GM18951 (cell line): ENCODE measurements around the gene RAB17.
"Not testable (repeated sequence)": the region's sequence is repeated elsewhere in the genome, so short reads cannot be mapped to it uniquely, and the experiment has no call there.

Experiments
- POLR2A ChIP-seq: IDR thresholded peaks from 4 replicates; pipeline ENCODE4 v1.6.1; 2011; ENCODE audit warnings: mild to moderate bottlenecking; ENCODE audit not compliant: insufficient read length, insufficient read depth; ENCODE audit errors: extremely low read depth
- in situ Hi-C: fragments of 300-500 bp; cut with MboI; formaldehyde crosslinking; loops from one replicate; pipeline ENCODE4 v1.12.0; 2022; ENCODE audit warnings: low sequenced_read_pairs, mixed read lengths, inconsistent platforms; ENCODE audit not compliant: unreplicated experiment

RAB17 gene

GRCh38 chr2:237616373-237616733, 25.8 kb upstream of the RAB17 start:
- TF ChIP-seq POLR2A: no peak
- in situ Hi-C loops: no loop called here

GRCh38 chr2:237615631-237616249, 25.2 kb upstream of the RAB17 start:
- no peak for TF ChIP-seq POLR2A
- in situ Hi-C loops: no loop called here

GRCh38 chr2:237614151-237614720, 23.7 kb upstream of the RAB17 start:
- in situ Hi-C loops: no loop called here
- TF ChIP-seq POLR2A: no peak

- in situ Hi-C loops: no loop called here
- no peak for TF ChIP-seq POLR2A
These were observed 23.1 kb upstream of the RAB17 start for GRCh38 chr2:237613679-237614078.

GRCh38 chr2:237612527-237613357, 22.2 kb upstream of the RAB17 start:
- in situ Hi-C loops: no loop called here
- no peak for TF ChIP-seq POLR2A

- in situ Hi-C loops: not testable (repeated sequence)
These were observed 16.0 kb upstream of the RAB17 start for GRCh38 chr2:237606522-237606921.

- no peak for TF ChIP-seq POLR2A
These were observed 14.4 kb upstream of the RAB17 start for GRCh38 chr2:237604960-237605359.

GRCh38 chr2:237604391-237604790, 13.9 kb upstream of the RAB17 start:
- in situ Hi-C loops: no loop called here
- TF ChIP-seq POLR2A: no peak

More at GRCh38 chr2:237604960-237605359, 14.4 kb upstream of the RAB17 start:
- in situ Hi-C loops: no loop called here

GRCh38 chr2:237603718-237604362, 13.3 kb upstream of the RAB17 start:
- in situ Hi-C loops: no loop called here
- TF ChIP-seq POLR2A: no peak

- no peak for TF ChIP-seq POLR2A
- in situ Hi-C loops: no loop called here
These were observed 12.6 kb upstream of the RAB17 start for GRCh38 chr2:237603049-237603717.

- no peak for TF ChIP-seq POLR2A
- in situ Hi-C loops: no loop called here
These were observed 11.9 kb upstream of the RAB17 start for GRCh38 chr2:237602409-237602808.

- TF ChIP-seq POLR2A: no peak
- in situ Hi-C loops: no loop called here
These were observed 11.1 kb upstream of the RAB17 start for GRCh38 chr2:237601453-237602116.
